Measurements from ENCODE around the gene FAM180B.

The FAM180B gene

GRCh38 chr11:47616726-47617416 is 30.4 kb downstream of the FAM180B start:
- no peak overlapping the region for H3K4me3 ChIP-seq (ENCODE audit: low read depth, low read length)
- peak overlapping the region; percentile 27 for H3K27ac ChIP-seq
- peak; percentile 97 for TF ChIP-seq CTCF (IDR thresholded peaks at IDR 0.05; ENCODE audit: low read depth, low read length, missing control alignments)
- no peaks in the 10 kb centered on the region for H3K27me3 ChIP-seq (replicated peaks)
- H3K36me3 ChIP-seq (replicated peaks): peaks cover 27% of the 10 kb centered on the region
- in situ Hi-C loops (cut with HindIII; ENCODE audit: low pct_ligation_motif_present, low sequenced_read_pairs): no loop called here
- DNase-seq: peak; percentile 75

GRCh38 chr11:47617417-47617809 is 30.9 kb downstream of the FAM180B start:
- Histone ChIP-seq H3K27ac (peak overlapping the region; percentile 27), H3K36me3 (replicated peaks) (peaks cover 33% of the 10 kb centered on the region), H3K4me3 (ENCODE audit: low read depth, low read length) (no peak overlapping the region), H3K27me3 (replicated peaks) (no peaks in the 10 kb centered on the region)
- peak; percentile 39 for DNase-seq
- in situ Hi-C loops (cut with HindIII; ENCODE audit: low pct_ligation_motif_present, low sequenced_read_pairs): no loop called here
- no peak for TF ChIP-seq CTCF (IDR thresholded peaks at IDR 0.05; ENCODE audit: low read depth, low read length, missing control alignments)

- in situ Hi-C loops (cut with HindIII; ENCODE audit: low pct_ligation_motif_present, low sequenced_read_pairs): no loop called here
- no peak for DNase-seq
- H3K36me3 ChIP-seq (replicated peaks): peaks cover 56% of the 10 kb centered on the region
Measured at GRCh38 chr11:47620836-47621378, 34.4 kb downstream of the FAM180B start.

GRCh38 chr11:47626234-47626633 is 39.8 kb downstream of the FAM180B start:
- Histone ChIP-seq H3K27ac (no peak overlapping the region), H3K36me3 (replicated peaks) (peaks cover 75% of the 10 kb centered on the region), H3K4me3 (ENCODE audit: low read depth, low read length) (no peak overlapping the region), H3K27me3 (replicated peaks) (no peaks in the 10 kb centered on the region)
- DNase-seq: no peak
- TF ChIP-seq CTCF (IDR thresholded peaks at IDR 0.05; ENCODE audit: low read depth, low read length, missing control alignments): no peak
- in situ Hi-C loops (cut with HindIII; ENCODE audit: low pct_ligation_motif_present, low sequenced_read_pairs): no loop called here

More at GRCh38 chr11:47620836-47621378, 34.4 kb downstream of the FAM180B start:
- no peak for TF ChIP-seq CTCF (IDR thresholded peaks at IDR 0.05; ENCODE audit: low read depth, low read length, missing control alignments)
- Histone ChIP-seq H3K27ac (no peak overlapping the region), H3K4me3 (ENCODE audit: low read depth, low read length) (no peak overlapping the region), H3K27me3 (replicated peaks) (no peaks in the 10 kb centered on the region)

GRCh38 chr11:47628026-47628425 is 41.5 kb downstream of the FAM180B start:
- in situ Hi-C loops (cut with HindIII; ENCODE audit: low pct_ligation_motif_present, low sequenced_read_pairs): no loop called here
- no peaks in the 10 kb centered on the region for H3K27me3 ChIP-seq (replicated peaks)
- no peak overlapping the region for H3K4me3 ChIP-seq (ENCODE audit: low read depth, low read length)
- TF ChIP-seq CTCF (IDR thresholded peaks at IDR 0.05; ENCODE audit: low read depth, low read length, missing control alignments): no peak
- peaks cover 65% of the 10 kb centered on the region for H3K36me3 ChIP-seq (replicated peaks)
- DNase-seq: no peak
- H3K27ac ChIP-seq: no peak overlapping the region

All from brain microvascular endothelial cell (primary cell).